ENCODE measurements around the gene LRRC41. TPM values are rescaled to one million over a fixed set of nuclear protein-coding genes. Genes with fewer than 3 reads are reported as not detected.
A peak's percentile ranks its signal among the peaks of the same experiment; 100 is the strongest.

Gene LRRC41
- total RNA-seq, 2 experiments from 2014 or later: 36.8 to 38.8 TPM

- no peak overlapping the region for H3K4me3 Mint-ChIP-seq
- ATAC-seq (ENCODE audit: low read depth) (no peak), DNase-seq (no peak)
- no peak overlapping the region for H3K27ac Mint-ChIP-seq
- POLR2A ChIA-PET: no interaction called here
- H3K27me3 Mint-ChIP-seq: no peaks in the 10 kb centered on the region
- H3K36me3 Mint-ChIP-seq: peaks cover 15% of the 10 kb centered on the region
- H3K9me3 Mint-ChIP-seq: no peaks in the 10 kb centered on the region
- H3K4me1 Mint-ChIP-seq: no peaks in the 10 kb centered on the region
Measured at GRCh38 chr1:46315669-46316403, 12.4 kb upstream of the LRRC41 start.

GRCh38 chr1:46310321-46310720 lies 6.9 kb upstream of the LRRC41 start:
- no peak overlapping the region for H3K4me3 Mint-ChIP-seq
- ATAC-seq (ENCODE audit: low read depth) (no peak), DNase-seq (no peak)
- no peaks in the 10 kb centered on the region for H3K9me3 Mint-ChIP-seq
- no peaks in the 10 kb centered on the region for H3K27me3 Mint-ChIP-seq
- H3K36me3 Mint-ChIP-seq: peaks cover 23% of the 10 kb centered on the region
- POLR2A ChIA-PET: no interaction called here
- H3K27ac Mint-ChIP-seq: no peak overlapping the region
- H3K4me1 Mint-ChIP-seq: peaks cover 22% of the 10 kb centered on the region

- Mint-ChIP-seq H3K36me3 (peaks cover 23% of the 10 kb centered on the region), H3K4me1 (peaks cover 26% of the 10 kb centered on the region), H3K9me3 (no peaks in the 10 kb centered on the region), H3K27ac (no peak overlapping the region), H3K4me3 (no peak overlapping the region), H3K27me3 (no peaks in the 10 kb centered on the region)
- POLR2A ChIA-PET: interaction anchor here (0.7 kb wide), 1 partner anchor 30 kb away, joined by 4 read pairs; no protein-coding TSS in a partner anchor
- no peak for DNase-seq
- ATAC-seq (ENCODE audit: low read depth): no peak
Measured at GRCh38 chr1:46309401-46310159, 6.2 kb upstream of the LRRC41 start.

GRCh38 chr1:46306159-46306530 lies 2.7 kb upstream of the LRRC41 start:
- no peaks in the 10 kb centered on the region for H3K27me3 Mint-ChIP-seq
- peak overlapping the region; percentile 24 for H3K27ac Mint-ChIP-seq
- DNase-seq (no peak), ATAC-seq (ENCODE audit: low read depth) (no peak)
- peaks cover 33% of the 10 kb centered on the region for H3K4me1 Mint-ChIP-seq
- peak overlapping the region; percentile 56 for H3K4me3 Mint-ChIP-seq
- POLR2A ChIA-PET: interaction anchor here (0.7 to 1.7 kb wide), 2 partner anchors 33 to 38 kb away, joined by 3 read pairs; no protein-coding TSS in a partner anchor
- H3K9me3 Mint-ChIP-seq: no peaks in the 10 kb centered on the region
- peaks cover 20% of the 10 kb centered on the region for H3K36me3 Mint-ChIP-seq

- Mint-ChIP-seq H3K36me3 (peaks cover 9% of the 10 kb centered on the region), H3K27me3 (no peaks in the 10 kb centered on the region), H3K4me3 (peak overlapping the region; percentile 93), H3K9me3 (no peaks in the 10 kb centered on the region), H3K27ac (peak overlapping the region; percentile 99), H3K4me1 (peaks cover 40% of the 10 kb centered on the region)
- no peak for ATAC-seq (ENCODE audit: low read depth)
- POLR2A ChIA-PET: interaction anchor here (0.8 to 2.5 kb wide), 12 partner anchors 10 to 137 kb away, joined by 3 to 21 read pairs (median 6); partner anchors contain the start of genes NSUN4 and RAD54L
- DNase-seq: no peak
Measured at GRCh38 chr1:46303872-46304326, 483 bp upstream of the LRRC41 start.

- Mint-ChIP-seq H3K9me3 (no peaks in the 10 kb centered on the region), H3K4me3 (peak overlapping the region; percentile 93), H3K4me1 (peaks cover 32% of the 10 kb centered on the region), H3K36me3 (peaks cover 15% of the 10 kb centered on the region), H3K27me3 (no peaks in the 10 kb centered on the region), H3K27ac (peak overlapping the region; percentile 99)
- POLR2A ChIA-PET: interaction anchor here (0.7 to 2.5 kb wide), 12 partner anchors 8 to 766 kb away, joined by 3 to 21 read pairs (median 4); partner anchors contain the start of genes NSUN4 and RAD54L
- ATAC-seq (ENCODE audit: low read depth) (peak; percentile 16), DNase-seq (peak; percentile 72)
Measured at GRCh38 chr1:46302641-46303037, 777 bp downstream of the LRRC41 start.

- Mint-ChIP-seq H3K36me3 (peaks cover 20% of the 10 kb centered on the region), H3K27ac (peak overlapping the region; percentile 99), H3K27me3 (no peaks in the 10 kb centered on the region), H3K4me3 (peak overlapping the region; percentile 93), H3K9me3 (no peaks in the 10 kb centered on the region), H3K4me1 (peaks cover 28% of the 10 kb centered on the region)
- ATAC-seq (ENCODE audit: low read depth): peak; percentile 37
- DNase-seq: peak; percentile 78
- POLR2A ChIA-PET: interaction anchor here (0.6 to 2.5 kb wide), 8 partner anchors 11 to 55 kb away, joined by 3 to 21 read pairs (median 10); partner anchors contain the start of genes NSUN4 and RAD54L
Measured at GRCh38 chr1:46301808-46302640, 1.4 kb downstream of the LRRC41 start.

- H3K36me3 Mint-ChIP-seq: peaks cover 26% of the 10 kb centered on the region
- no peak for ATAC-seq (ENCODE audit: low read depth)
- H3K4me1 Mint-ChIP-seq: peaks cover 27% of the 10 kb centered on the region
- POLR2A ChIA-PET: interaction anchor here (0.6 to 1.7 kb wide), 5 partner anchors 10 to 54 kb away, joined by 3 to 5 read pairs (median 4); partner anchors contain the start of gene NSUN4
- peak overlapping the region; percentile 93 for H3K4me3 Mint-ChIP-seq
- H3K9me3 Mint-ChIP-seq: no peaks in the 10 kb centered on the region
- peak overlapping the region; percentile 99 for H3K27ac Mint-ChIP-seq
- no peaks in the 10 kb centered on the region for H3K27me3 Mint-ChIP-seq
- no peak for DNase-seq
Measured at GRCh38 chr1:46301406-46301807, 2.0 kb downstream of the LRRC41 start.

- DNase-seq: no peak
- peaks cover 27% of the 10 kb centered on the region for H3K36me3 Mint-ChIP-seq
- H3K4me1 Mint-ChIP-seq: peaks cover 23% of the 10 kb centered on the region
- peak overlapping the region; percentile 93 for H3K4me3 Mint-ChIP-seq
- no peaks in the 10 kb centered on the region for H3K9me3 Mint-ChIP-seq
- no peak for ATAC-seq (ENCODE audit: low read depth)
- POLR2A ChIA-PET: interaction anchor here (0.6 to 1.7 kb wide), 5 partner anchors 10 to 54 kb away, joined by 3 to 5 read pairs (median 4); partner anchors contain the start of gene NSUN4
- H3K27ac Mint-ChIP-seq: peak overlapping the region; percentile 99
- H3K27me3 Mint-ChIP-seq: no peaks in the 10 kb centered on the region
Measured at GRCh38 chr1:46300673-46301405, 2.6 kb downstream of the LRRC41 start.

GRCh38 chr1:46298387-46298786 lies 5.0 kb downstream of the LRRC41 start:
- H3K27me3 Mint-ChIP-seq: no peaks in the 10 kb centered on the region
- H3K4me3 Mint-ChIP-seq: no peak overlapping the region
- POLR2A ChIA-PET: interaction anchor here (1.3 to 1.6 kb wide), 2 partner anchors 8 to 50 kb away, joined by 3 to 4 read pairs; partner anchors contain the start of gene RAD54L
- no peak overlapping the region for H3K27ac Mint-ChIP-seq
- peaks cover 16% of the 10 kb centered on the region for H3K4me1 Mint-ChIP-seq
- DNase-seq: no peak
- H3K36me3 Mint-ChIP-seq: peaks cover 27% of the 10 kb centered on the region
- ATAC-seq (ENCODE audit: low read depth): no peak
- H3K9me3 Mint-ChIP-seq: no peaks in the 10 kb centered on the region

GRCh38 chr1:46295306-46295705 lies 8.1 kb downstream of the LRRC41 start:
- peaks cover 3% of the 10 kb centered on the region for H3K4me1 Mint-ChIP-seq
- H3K27me3 Mint-ChIP-seq: no peaks in the 10 kb centered on the region
- H3K27ac Mint-ChIP-seq: no peak overlapping the region
- POLR2A ChIA-PET: interaction anchor here (1.6 kb wide), 1 partner anchor 13 kb away, joined by 4 read pairs; no protein-coding TSS in a partner anchor
- no peak for ATAC-seq (ENCODE audit: low read depth)
- H3K36me3 Mint-ChIP-seq: peaks cover 24% of the 10 kb centered on the region
- DNase-seq: no peak
- no peak overlapping the region for H3K4me3 Mint-ChIP-seq
- no peaks in the 10 kb centered on the region for H3K9me3 Mint-ChIP-seq

GRCh38 chr1:46289976-46290375 lies 13.4 kb downstream of the LRRC41 start:
- POLR2A ChIA-PET: interaction anchor here (0.5 to 3.0 kb wide), 4 partner anchors 9 to 45 kb away, joined by 3 to 14 read pairs (median 4); partner anchors contain the start of genes LRRC41 and UQCRH
- peak overlapping the region; percentile 51 for H3K27ac Mint-ChIP-seq
- peaks cover 20% of the 10 kb centered on the region for H3K36me3 Mint-ChIP-seq
- DNase-seq: no peak
- no peak overlapping the region for H3K4me3 Mint-ChIP-seq
- H3K9me3 Mint-ChIP-seq: no peaks in the 10 kb centered on the region
- no peaks in the 10 kb centered on the region for H3K27me3 Mint-ChIP-seq
- ATAC-seq (ENCODE audit: low read depth): no peak
- H3K4me1 Mint-ChIP-seq: peaks cover 24% of the 10 kb centered on the region

Measured in activated naive CD8-positive, alpha-beta T cell treated with anti-CD3 and anti-CD28 coated beads, Interleukin-2, amount 10 ng/mL, durations not matched to agents 7 days and 5 days (primary cell).